Calu3 (cell line): ENCODE results near the gene DROSHA. TPM values are rescaled to one million over a fixed set of nuclear protein-coding genes. Genes with fewer than 3 reads are reported as not detected.

ENCODE experiments used
- BruUV-seq: library from RNA; stranded (reverse); fragments of 400-500 nt; replicated peaks from 2 replicates; lab custom pipeline; 2021; lab: Mats Ljungman, UMichigan
- CTCF ChIA-PET: fragments of 300-600 bp; sonication (Branson Sonifier 250); formaldehyde crosslinking; loops from one replicate; lab custom pipeline; 2022; ENCODE audit warnings: antibody characterized with exemption; lab: Charles Lee
- DNase-seq: peaks from one replicate; pipeline ENCODE4 v3.0.0; 2022
- H3K27ac Mint-ChIP-seq: one replicate; pipeline ENCODE4 v1.8.0; 2022; ENCODE audit warnings: mixed read lengths; ENCODE audit not compliant: unreplicated experiment
- H3K27me3 Mint-ChIP-seq: one replicate; pipeline ENCODE4 v1.8.0; 2022; ENCODE audit warnings: mixed read lengths; ENCODE audit not compliant: unreplicated experiment
- H3K36me3 Mint-ChIP-seq: one replicate; pipeline ENCODE4 v1.8.0; 2022; ENCODE audit warnings: mild to moderate bottlenecking, moderate library complexity, mixed read lengths; ENCODE audit not compliant: insufficient read depth, unreplicated experiment
- H3K4me1 Mint-ChIP-seq: one replicate; pipeline ENCODE4 v1.8.0; 2022; ENCODE audit warnings: mild to moderate bottlenecking, low read depth, mixed read lengths; ENCODE audit not compliant: unreplicated experiment
- H3K4me3 Mint-ChIP-seq: one replicate; pipeline ENCODE4 v1.8.0; 2022; ENCODE audit warnings: mild to moderate bottlenecking, low read depth, moderate library complexity, mixed read lengths; ENCODE audit not compliant: unreplicated experiment
- H3K9me3 Mint-ChIP-seq: one replicate; pipeline ENCODE4 v1.8.0; 2022; ENCODE audit warnings: low read depth, mixed read lengths; ENCODE audit not compliant: unreplicated experiment
- CTCF ChIP-seq: fragments of 200-600 bp; IDR thresholded peaks from one replicate; pipeline ENCODE4 v1.8.0; 2022; ENCODE audit warnings: antibody characterized with exemption; ENCODE audit not compliant: unreplicated experiment
- intact Hi-C: fragments of 100-400 bp; cut with micrococcal nuclease; formaldehyde crosslinking; loops from one replicate; pipeline ENCODE4 v1.10.0; 2022; ENCODE audit not compliant: unreplicated experiment
- total RNA-seq: library from RNA; stranded (reverse); gene quantifications from 2 replicates; pipeline ENCODE4 v1.2.3, GENCODE V29; 2022

The DROSHA gene
- total RNA-seq, 1 experiment from 2014 or later = 72.5 TPM

- Mint-ChIP-seq H3K4me3 (no peak overlapping the region), H3K36me3 (peaks cover 4% of the 10 kb centered on the region), H3K27me3 (no peaks in the 10 kb centered on the region), H3K9me3 (no peaks in the 10 kb centered on the region), H3K4me1 (peaks cover 10% of the 10 kb centered on the region), H3K27ac (no peak overlapping the region)
- intact Hi-C loops = no loop called here
- BruUV-seq = no TSS peak
- CTCF ChIA-PET = no interaction called here
- no peak for TF ChIP-seq CTCF
- no peak for DNase-seq
Measured at GRCh38 chr5:31433229-31433628, 98.7 kb downstream of the DROSHA start.

GRCh38 chr5:31427724-31428309 lies 104.1 kb downstream of the DROSHA start:
- no peak for DNase-seq
- H3K4me1 Mint-ChIP-seq = peaks cover 10% of the 10 kb centered on the region
- H3K36me3 Mint-ChIP-seq = peaks cover 8% of the 10 kb centered on the region
- no TSS peak for BruUV-seq
- intact Hi-C loops = loop anchor here (1.0 kb wide), 1 partner anchor 15 kb away; no protein-coding TSS in a partner anchor
- no peaks in the 10 kb centered on the region for H3K27me3 Mint-ChIP-seq
- no peaks in the 10 kb centered on the region for H3K9me3 Mint-ChIP-seq
- CTCF ChIA-PET = no interaction called here
- no peak overlapping the region for H3K4me3 Mint-ChIP-seq
- TF ChIP-seq CTCF = no peak
- no peak overlapping the region for H3K27ac Mint-ChIP-seq

GRCh38 chr5:31427013-31427723 lies 104.7 kb downstream of the DROSHA start:
- H3K4me3 Mint-ChIP-seq = no peak overlapping the region
- intact Hi-C loops = loop anchor here (1.0 kb wide), 1 partner anchor 16 kb away; no protein-coding TSS in a partner anchor
- H3K27ac Mint-ChIP-seq = no peak overlapping the region
- DNase-seq = no peak
- peaks cover 8% of the 10 kb centered on the region for H3K36me3 Mint-ChIP-seq
- H3K9me3 Mint-ChIP-seq = no peaks in the 10 kb centered on the region
- no TSS peak for BruUV-seq
- no peak for TF ChIP-seq CTCF
- CTCF ChIA-PET = interaction anchor here (0.6 kb wide), 1 partner anchor 56 kb away, joined by 4 read pairs; no protein-coding TSS in a partner anchor
- H3K4me1 Mint-ChIP-seq = peaks cover 10% of the 10 kb centered on the region
- no peaks in the 10 kb centered on the region for H3K27me3 Mint-ChIP-seq

GRCh38 chr5:31421806-31422586 lies 109.9 kb downstream of the DROSHA start:
- no peak for TF ChIP-seq CTCF
- DNase-seq = no peak
- no peaks in the 10 kb centered on the region for H3K27me3 Mint-ChIP-seq
- BruUV-seq = no TSS peak
- intact Hi-C loops = no loop called here
- CTCF ChIA-PET = no interaction called here
- H3K4me1 Mint-ChIP-seq = no peaks in the 10 kb centered on the region
- no peak overlapping the region for H3K27ac Mint-ChIP-seq
- H3K4me3 Mint-ChIP-seq = no peak overlapping the region
- H3K9me3 Mint-ChIP-seq = no peaks in the 10 kb centered on the region
- peaks cover 4% of the 10 kb centered on the region for H3K36me3 Mint-ChIP-seq
